HepG2 (cell line): ENCODE data around the gene ASTN2. TPM values are rescaled to one million over a fixed set of nuclear protein-coding genes. Genes with fewer than 3 reads are reported as not detected.

ENCODE experiments used
- CBX5 ChIP-seq: sonication (generic); formaldehyde crosslinking; IDR thresholded peaks from 2 replicates; pipeline ENCODE4 v1.4.0; 2020; ENCODE audit warnings: missing genetic modification reagents, borderline replicate concordance
- HNRNPUL1 ChIP-seq: fragments of 200-400 bp; formaldehyde crosslinking; IDR thresholded peaks from 2 replicates; pipeline ENCODE4 v1.6.1; 2017; ENCODE audit warnings: low read depth, mild to moderate bottlenecking, low read length, moderate library complexity
- KDM1A ChIP-seq: IDR thresholded peaks from 2 replicates; pipeline ENCODE4 v1.6.1; 2016; ENCODE audit warnings: missing compliant biosample characterization
- LCORL ChIP-seq, 2 experiments: fragments of 450-650 bp in 1 of 2; sonication (generic) in 1 of 2; formaldehyde crosslinking in 1 of 2; IDR thresholded peaks; 2 replicates each; pipeline versions ENCODE4 v1.5.0 to v1.6.1; 2017 to 2020; ENCODE audit warnings: antibody characterized with exemption in 1 of 2, missing genetic modification reagents in 1 of 2
- MAFK ChIP-seq, 2 experiments: IDR thresholded peaks in 1 of 2; conservative IDR thresholded peaks in 1 of 2; 2 replicates each; pipeline ENCODE4 v1.6.1; 2011; ENCODE audit warnings: improper control_type of control experiment in 2 of 2, low read length in 2 of 2
- RBAK ChIP-seq: sonication (generic); formaldehyde crosslinking; IDR thresholded peaks from 2 replicates; pipeline ENCODE4 v1.5.1; 2020; ENCODE audit warnings: mild to moderate bottlenecking, missing genetic modification reagents
- SP5 ChIP-seq: IDR thresholded peaks from 2 replicates; pipeline ENCODE4 v1.6.1; 2016; ENCODE audit warnings: low read depth, borderline replicate concordance
- ZNF180 ChIP-seq: sonication (generic); formaldehyde crosslinking; IDR thresholded peaks from 2 replicates; pipeline ENCODE4 v1.4.0; 2020; ENCODE audit warnings: low read depth, missing genetic modification reagents, borderline replicate concordance
- ZNF501 ChIP-seq: sonication (generic); formaldehyde crosslinking; IDR thresholded peaks from 2 replicates; pipeline ENCODE4 v1.5.1; 2020; ENCODE audit warnings: mild to moderate bottlenecking, moderate library complexity, missing genetic modification reagents
- ZNF598 ChIP-seq: sonication (generic); formaldehyde crosslinking; IDR thresholded peaks from 2 replicates; pipeline ENCODE4 v1.5.1; 2020; ENCODE audit warnings: mild to moderate bottlenecking, missing genetic modification reagents, borderline replicate concordance
- polyA plus RNA-seq, 8 experiments: library from polyadenylated mRNA; depleted of rRNA in 3 of 8; stranded (reverse) in 7 of 8; unstranded in 1 of 8; fragments of >200 nt; fragmentation: Illumina TruSeq in 4 of 8; extraction: Trizol in 4 of 8; gene quantifications; 2 replicates each; pipeline versions ENCODE4 v1.2.1 to v1.2.3, GENCODE V29; 2011 to 2016; ENCODE audit warnings: low read depth in 4 of 8, missing spikeins in 1 of 8, mixed read lengths in 1 of 8; ENCODE audit not compliant: insufficient read depth in 1 of 8
- total RNA-seq, 5 experiments: library from RNA; depleted of rRNA; stranded (reverse); fragments of >200 nt; fragmentation: Illumina TruSeq; extraction: Trizol; gene quantifications; 2 replicates each; pipeline ENCODE4 v1.2.3, GENCODE V29; 2016; ENCODE audit warnings: low read depth in 1 of 5
- TF ChIP-seq, protein P1 (sequence below): sonication (generic); formaldehyde crosslinking; IDR thresholded peaks from 2 replicates; pipeline ENCODE4 v1.9.0; 2022; ENCODE audit warnings: missing genetic modification reagents, mild to moderate bottlenecking, borderline replicate concordance
- TF ChIP-seq, protein P2 (sequence below): sonication (generic); formaldehyde crosslinking; IDR thresholded peaks from 2 replicates; pipeline ENCODE4 v1.5.1; 2020; ENCODE audit warnings: missing genetic modification reagents, mild to moderate bottlenecking, borderline replicate concordance
- TF ChIP-seq, protein P3 (sequence below): sonication (generic); formaldehyde crosslinking; IDR thresholded peaks from 2 replicates; pipeline ENCODE4 v1.8.1; 2023; ENCODE audit warnings: mild to moderate bottlenecking, moderate library complexity, missing genetic modification reagents
- TF ChIP-seq, protein P4 (sequence below): sonication (generic); formaldehyde crosslinking; conservative IDR thresholded peaks from 2 replicates; pipeline ENCODE4 v1.4.0; 2020; ENCODE audit warnings: missing genetic modification reagents
- TF ChIP-seq, protein P5 (sequence below): sonication (generic); formaldehyde crosslinking; IDR thresholded peaks from 2 replicates; pipeline ENCODE4; 2020; ENCODE audit warnings: missing genetic modification reagents, mild to moderate bottlenecking, borderline replicate concordance

Gene ASTN2
- total and polyA plus RNA-seq, 2 of the 13 experiments (the other 11 are each of a cell fraction or from before 2014, with no cell fraction given): 5.2 to 13.5 TPM

DNA sequence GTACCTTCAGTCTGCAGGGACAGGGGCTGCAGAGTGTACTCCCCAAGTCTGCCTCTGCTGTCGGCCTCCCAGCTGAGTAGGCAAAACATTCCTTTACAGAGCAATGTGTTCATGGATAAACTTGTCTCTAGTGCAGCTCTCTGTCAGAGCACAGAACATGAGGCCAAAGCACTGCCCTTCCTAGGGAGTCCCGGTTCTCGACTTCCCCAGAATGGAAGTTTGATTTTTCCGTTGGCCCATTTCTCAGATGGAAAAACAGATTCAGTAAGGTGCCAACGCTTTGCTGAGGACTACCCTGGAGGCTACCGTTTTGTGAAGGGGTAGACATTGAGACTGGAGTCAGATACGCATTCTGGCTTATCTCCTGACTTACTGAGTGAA lies 728.2 kb downstream of the ASTN2 start (continued):
- 0 out of 2 replicates have a peak, but pooled peaks have one; percentile 18 for TF ChIP-seq ZNF501 (CRISPR knock-in tag)
- peak; percentile 80; the same call in 1 of the 2 replicates for TF ChIP-seq ZNF598
- no peak for TF ChIP-seq LCORL (IDR thresholded peaks at IDR 0.05)
- TF ChIP-seq LCORL (CRISPR knock-in tag; IDR thresholded peaks at IDR 0.05): peak; percentile 45
- TF ChIP-seq, protein P1, sequence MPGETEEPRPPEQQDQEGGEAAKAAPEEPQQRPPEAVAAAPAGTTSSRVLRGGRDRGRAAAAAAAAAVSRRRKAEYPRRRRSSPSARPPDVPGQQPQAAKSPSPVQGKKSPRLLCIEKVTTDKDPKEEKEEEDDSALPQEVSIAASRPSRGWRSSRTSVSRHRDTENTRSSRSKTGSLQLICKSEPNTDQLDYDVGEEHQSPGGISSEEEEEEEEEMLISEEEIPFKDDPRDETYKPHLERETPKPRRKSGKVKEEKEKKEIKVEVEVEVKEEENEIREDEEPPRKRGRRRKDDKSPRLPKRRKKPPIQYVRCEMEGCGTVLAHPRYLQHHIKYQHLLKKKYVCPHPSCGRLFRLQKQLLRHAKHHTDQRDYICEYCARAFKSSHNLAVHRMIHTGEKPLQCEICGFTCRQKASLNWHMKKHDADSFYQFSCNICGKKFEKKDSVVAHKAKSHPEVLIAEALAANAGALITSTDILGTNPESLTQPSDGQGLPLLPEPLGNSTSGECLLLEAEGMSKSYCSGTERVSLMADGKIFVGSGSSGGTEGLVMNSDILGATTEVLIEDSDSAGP: peak; percentile 13; the same call in 1 of the 2 replicates
- 0 out of 4 replicates have a peak, but pooled peaks have one; percentile 4 to 9 for TF ChIP-seq MAFK (conservative IDR thresholded peaks at IDR 0.05 in 1 of 2, IDR thresholded peaks at IDR 0.05 in 1 of 2; ENCODE audit: low read length in 2 of 2)
- TF ChIP-seq, protein P2, sequence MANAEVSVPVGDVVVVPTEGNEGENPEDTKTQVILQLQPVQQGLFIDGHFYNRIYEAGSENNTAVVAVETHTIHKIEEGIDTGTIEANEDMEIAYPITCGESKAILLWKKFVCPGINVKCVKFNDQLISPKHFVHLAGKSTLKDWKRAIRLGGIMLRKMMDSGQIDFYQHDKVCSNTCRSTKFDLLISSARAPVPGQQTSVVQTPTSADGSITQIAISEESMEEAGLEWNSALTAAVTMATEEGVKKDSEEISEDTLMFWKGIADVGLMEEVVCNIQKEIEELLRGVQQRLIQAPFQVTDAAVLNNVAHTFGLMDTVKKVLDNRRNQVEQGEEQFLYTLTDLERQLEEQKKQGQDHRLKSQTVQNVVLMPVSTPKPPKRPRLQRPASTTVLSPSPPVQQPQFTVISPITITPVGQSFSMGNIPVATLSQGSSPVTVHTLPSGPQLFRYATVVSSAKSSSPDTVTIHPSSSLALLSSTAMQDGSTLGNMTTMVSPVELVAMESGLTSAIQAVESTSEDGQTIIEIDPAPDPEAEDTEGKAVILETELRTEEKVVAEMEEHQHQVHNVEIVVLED (CRISPR knock-in tag): peak; percentile 36; the same call in 1 of the 2 replicates
- TF ChIP-seq, protein P3, sequence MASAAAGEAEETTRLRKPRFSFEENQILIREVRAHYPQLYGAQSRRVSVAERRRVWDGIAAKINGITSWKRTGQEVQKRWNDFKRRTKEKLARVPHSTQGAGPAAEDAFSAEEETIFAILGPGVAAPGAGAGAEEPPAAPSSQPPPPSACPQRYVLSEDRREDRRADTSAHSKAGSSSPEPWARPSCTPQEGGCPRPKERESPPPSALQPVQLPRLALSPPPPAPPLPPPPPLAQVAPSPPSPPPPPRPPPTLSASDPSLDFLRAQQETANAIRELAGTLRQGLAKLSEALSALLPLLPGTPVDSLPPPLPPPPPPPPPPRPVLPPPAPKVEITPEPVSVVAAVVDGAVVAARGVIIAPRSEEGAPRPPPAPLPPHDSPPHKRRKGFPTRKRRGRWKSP (CRISPR knock-in tag): 0 out of 2 replicates have a peak, but pooled peaks have one; percentile 49
- no peak for TF ChIP-seq SP5
- no peak for TF ChIP-seq HNRNPUL1
- TF ChIP-seq, protein P4, sequence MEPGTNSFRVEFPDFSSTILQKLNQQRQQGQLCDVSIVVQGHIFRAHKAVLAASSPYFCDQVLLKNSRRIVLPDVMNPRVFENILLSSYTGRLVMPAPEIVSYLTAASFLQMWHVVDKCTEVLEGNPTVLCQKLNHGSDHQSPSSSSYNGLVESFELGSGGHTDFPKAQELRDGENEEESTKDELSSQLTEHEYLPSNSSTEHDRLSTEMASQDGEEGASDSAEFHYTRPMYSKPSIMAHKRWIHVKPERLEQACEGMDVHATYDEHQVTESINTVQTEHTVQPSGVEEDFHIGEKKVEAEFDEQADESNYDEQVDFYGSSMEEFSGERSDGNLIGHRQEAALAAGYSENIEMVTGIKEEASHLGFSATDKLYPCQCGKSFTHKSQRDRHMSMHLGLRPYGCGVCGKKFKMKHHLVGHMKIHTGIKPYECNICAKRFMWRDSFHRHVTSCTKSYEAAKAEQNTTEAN (CRISPR knock-in tag): no peak
- 0 out of 2 replicates have a peak, but pooled peaks have one; percentile 36 for TF ChIP-seq RBAK (CRISPR knock-in tag)
- 0 out of 2 replicates have a peak, but pooled peaks have one; percentile 7 for TF ChIP-seq CBX5 (CRISPR knock-in tag)
- TF ChIP-seq KDM1A: peak; percentile 78
- TF ChIP-seq, protein P5, sequence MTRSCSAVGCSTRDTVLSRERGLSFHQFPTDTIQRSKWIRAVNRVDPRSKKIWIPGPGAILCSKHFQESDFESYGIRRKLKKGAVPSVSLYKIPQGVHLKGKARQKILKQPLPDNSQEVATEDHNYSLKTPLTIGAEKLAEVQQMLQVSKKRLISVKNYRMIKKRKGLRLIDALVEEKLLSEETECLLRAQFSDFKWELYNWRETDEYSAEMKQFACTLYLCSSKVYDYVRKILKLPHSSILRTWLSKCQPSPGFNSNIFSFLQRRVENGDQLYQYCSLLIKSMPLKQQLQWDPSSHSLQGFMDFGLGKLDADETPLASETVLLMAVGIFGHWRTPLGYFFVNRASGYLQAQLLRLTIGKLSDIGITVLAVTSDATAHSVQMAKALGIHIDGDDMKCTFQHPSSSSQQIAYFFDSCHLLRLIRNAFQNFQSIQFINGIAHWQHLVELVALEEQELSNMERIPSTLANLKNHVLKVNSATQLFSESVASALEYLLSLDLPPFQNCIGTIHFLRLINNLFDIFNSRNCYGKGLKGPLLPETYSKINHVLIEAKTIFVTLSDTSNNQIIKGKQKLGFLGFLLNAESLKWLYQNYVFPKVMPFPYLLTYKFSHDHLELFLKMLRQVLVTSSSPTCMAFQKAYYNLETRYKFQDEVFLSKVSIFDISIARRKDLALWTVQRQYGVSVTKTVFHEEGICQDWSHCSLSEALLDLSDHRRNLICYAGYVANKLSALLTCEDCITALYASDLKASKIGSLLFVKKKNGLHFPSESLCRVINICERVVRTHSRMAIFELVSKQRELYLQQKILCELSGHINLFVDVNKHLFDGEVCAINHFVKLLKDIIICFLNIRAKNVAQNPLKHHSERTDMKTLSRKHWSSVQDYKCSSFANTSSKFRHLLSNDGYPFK: 0 out of 2 replicates have a peak, but pooled peaks have one; percentile 16
- TF ChIP-seq ZNF180 (CRISPR knock-in tag): no peak
